MCF 10A (cell line): ENCODE measurements around the gene SLC45A1. TPM values are rescaled to one million over a fixed set of nuclear protein-coding genes. Genes with fewer than 3 reads are reported as not detected.

Experiments
- BruUV-seq: library from RNA; stranded (reverse); fragments of 400-500 nt; replicated peaks from 2 replicates; lab custom pipeline; 2021; lab: Mats Ljungman, UMichigan
- CTCF ChIA-PET: fragments of 300-600 bp; sonication (Branson Sonifier 250); formaldehyde crosslinking; extraction: SDS; loops from one replicate; lab custom pipeline; 2021; ENCODE audit warnings: antibody characterized with exemption, inconsistent platforms; lab: Yijun Ruan, JAX
- POLR2A ChIA-PET: fragments of 300-600, 350-650 bp; sonication (Branson Sonifier 250); formaldehyde crosslinking; extraction: SDS; loops from one replicate; lab custom pipeline; 2020; ENCODE audit warnings: antibody characterized with exemption, inconsistent platforms; lab: Yijun Ruan, JAX
- DNase-seq: peaks from one replicate; pipeline ENCODE4 v3.0.0-alpha.2; 2018; ENCODE audit not compliant: unreplicated experiment
- H3K27ac Mint-ChIP-seq: one replicate; pipeline ENCODE4 v1.8.0; 2022; ENCODE audit warnings: mild to moderate bottlenecking, low read depth, mixed read lengths; ENCODE audit not compliant: unreplicated experiment
- H3K27me3 Mint-ChIP-seq: one replicate; pipeline ENCODE4 v1.8.0; 2022; ENCODE audit warnings: mixed read lengths; ENCODE audit not compliant: insufficient read depth, unreplicated experiment
- H3K36me3 Mint-ChIP-seq: one replicate; pipeline ENCODE4 v1.8.0; 2022; ENCODE audit warnings: mild to moderate bottlenecking, moderate library complexity, mixed read lengths; ENCODE audit not compliant: insufficient read depth, unreplicated experiment
- H3K4me1 Mint-ChIP-seq: one replicate; pipeline ENCODE4 v1.8.0; 2022; ENCODE audit warnings: mixed read lengths; ENCODE audit not compliant: insufficient read depth, unreplicated experiment
- H3K4me3 Mint-ChIP-seq: one replicate; pipeline ENCODE4 v1.8.0; 2022; ENCODE audit warnings: mild to moderate bottlenecking, moderate library complexity, mixed read lengths; ENCODE audit not compliant: unreplicated experiment
- H3K9me3 Mint-ChIP-seq: one replicate; pipeline ENCODE4 v1.8.0; 2022; ENCODE audit warnings: mixed read lengths; ENCODE audit not compliant: unreplicated experiment
- CTCF ChIP-seq: fragments of 200-600 bp; IDR thresholded peaks from one replicate; pipeline ENCODE4 v1.8.0; 2022; ENCODE audit warnings: antibody characterized with exemption, mild to moderate bottlenecking; ENCODE audit not compliant: unreplicated experiment
- intact Hi-C: fragments of 100-400 bp; cut with micrococcal nuclease; formaldehyde crosslinking; loops from 2 replicates; pipeline ENCODE4 v1.14.1; 2022
- total RNA-seq: library from RNA; stranded (reverse); gene quantifications from 2 replicates; pipeline ENCODE4 v1.2.3, GENCODE V29; 2022

The SLC45A1 gene
- total RNA-seq, 1 experiment from 2014 or later = 0.30 TPM

- H3K27me3 Mint-ChIP-seq = no peaks in the 10 kb centered on the region
- TF ChIP-seq CTCF = no peak
- CTCF ChIA-PET = interaction anchor here (0.6 to 1.4 kb wide), 4 partner anchors 16 to 359 kb away, joined by 3 to 4 read pairs (median 4); no protein-coding TSS in a partner anchor
- no peak overlapping the region for H3K4me3 Mint-ChIP-seq
- no peak overlapping the region for H3K27ac Mint-ChIP-seq
- intact Hi-C loops = no loop called here
- POLR2A ChIA-PET = interaction anchor here (0.8 kb wide), 1 partner anchor 244 kb away, joined by 3 read pairs; no protein-coding TSS in a partner anchor
- no peak for DNase-seq
- no TSS peak for BruUV-seq
- H3K9me3 Mint-ChIP-seq = no peaks in the 10 kb centered on the region
- no peaks in the 10 kb centered on the region for H3K36me3 Mint-ChIP-seq
- H3K4me1 Mint-ChIP-seq = no peaks in the 10 kb centered on the region
Measured at GRCh38 chr1:8334106-8334851, 16.4 kb downstream of the SLC45A1 start.

- intact Hi-C loops = no loop called here
- Mint-ChIP-seq H3K27me3 (no peaks in the 10 kb centered on the region), H3K4me1 (no peaks in the 10 kb centered on the region), H3K9me3 (no peaks in the 10 kb centered on the region), H3K36me3 (no peaks in the 10 kb centered on the region), H3K4me3 (no peak overlapping the region), H3K27ac (no peak overlapping the region)
- ChIA-PET CTCF (interaction anchor here (0.6 kb wide), 1 partner anchor 360 kb away, joined by 4 read pairs; no protein-coding TSS in a partner anchor), POLR2A (interaction anchor here (1.2 kb wide), 1 partner anchor 330 kb away, joined by 3 read pairs; no protein-coding TSS in a partner anchor)
- DNase-seq = no peak
- BruUV-seq = no TSS peak
- no peak for TF ChIP-seq CTCF
Measured at GRCh38 chr1:8335246-8335645, 17.3 kb downstream of the SLC45A1 start.

GRCh38 chr1:8337776-8338525, 20.0 kb downstream of the SLC45A1 start:
- BruUV-seq = no TSS peak
- peaks cover 1% of the 10 kb centered on the region for H3K4me1 Mint-ChIP-seq
- H3K9me3 Mint-ChIP-seq = no peaks in the 10 kb centered on the region
- TF ChIP-seq CTCF = no peak
- DNase-seq = no peak
- ChIA-PET POLR2A (interaction anchor here (0.6 kb wide), 1 partner anchor 358 kb away, joined by 3 read pairs; no protein-coding TSS in a partner anchor), CTCF (no interaction called here)
- intact Hi-C loops = no loop called here
- H3K27me3 Mint-ChIP-seq = no peaks in the 10 kb centered on the region
- H3K27ac Mint-ChIP-seq = no peak overlapping the region
- H3K4me3 Mint-ChIP-seq = no peak overlapping the region
- H3K36me3 Mint-ChIP-seq = no peaks in the 10 kb centered on the region
